H9 (cell line): ENCODE data around the gene ENHO. TPM values are rescaled to one million over a fixed set of nuclear protein-coding genes. Genes with fewer than 3 reads are reported as not detected.

ENCODE experiments used
- DNase-seq: peaks from one replicate; pipeline ENCODE4 v3.0.0-alpha.2; 2017
- H2AFZ ChIP-seq: one replicate; pipeline ENCODE4 v1.6.1; 2013; ENCODE audit warnings: mild to moderate bottlenecking, low read length, control low read depth, moderate library complexity
- H2AK5ac ChIP-seq: 2 replicates; pipeline ENCODE4 v1.6.1; 2013; ENCODE audit warnings: low read length, control low read depth, mixed read lengths; ENCODE audit not compliant: insufficient read length
- H2BK120ac ChIP-seq: one replicate; pipeline ENCODE4 v1.6.1; 2013; ENCODE audit warnings: low read depth, mild to moderate bottlenecking, low read length, control low read depth, inconsistent platforms; ENCODE audit not compliant: poor library complexity, severe bottlenecking
- H2BK12ac ChIP-seq: 2 replicates; pipeline ENCODE4 v1.6.1; 2013; ENCODE audit warnings: low read length, control low read depth, mixed read lengths, low read depth; ENCODE audit not compliant: insufficient read length
- H2BK15ac ChIP-seq: 2 replicates; pipeline ENCODE4 v1.6.1; 2013; ENCODE audit warnings: low read depth, low read length, control low read depth
- H2BK20ac ChIP-seq: one replicate; pipeline ENCODE4 v1.6.1; 2013; ENCODE audit warnings: low read depth, mild to moderate bottlenecking, low read length, control low read depth, inconsistent platforms; ENCODE audit not compliant: poor library complexity, severe bottlenecking
- H2BK5ac ChIP-seq: 2 replicates; pipeline ENCODE4 v1.6.1; 2013; ENCODE audit warnings: low read length, control low read depth, mixed read lengths; ENCODE audit not compliant: insufficient read length
- H3K14ac ChIP-seq: 2 replicates; pipeline ENCODE4 v1.6.1; 2013; ENCODE audit warnings: low read length, control low read depth; ENCODE audit not compliant: insufficient read depth
- H3K18ac ChIP-seq: 2 replicates; pipeline ENCODE4 v1.6.1; 2013; ENCODE audit warnings: low read depth, mild to moderate bottlenecking, mixed read lengths, low read length, control low read depth; ENCODE audit not compliant: insufficient read length
- H3K23ac ChIP-seq: 2 replicates; pipeline ENCODE4 v1.6.1; 2013; ENCODE audit warnings: low read length, control low read depth, mixed read lengths, low read depth; ENCODE audit not compliant: insufficient read length
- H3K23me2 ChIP-seq: 2 replicates; pipeline ENCODE4 v1.6.1; 2013; ENCODE audit warnings: low read depth, mild to moderate bottlenecking, mixed read lengths, low read length, control low read depth; ENCODE audit not compliant: insufficient read length, poor library complexity, severe bottlenecking
- H3K27ac ChIP-seq: 2 replicates; pipeline ENCODE4 v1.5.1; 2013; ENCODE audit warnings: low read length, control low read depth, mixed read lengths, low read depth; ENCODE audit not compliant: insufficient read length
- H3K27me3 ChIP-seq: 2 replicates; pipeline ENCODE4 v1.6.1; 2013; ENCODE audit warnings: low read length, control low read depth, inconsistent platforms; ENCODE audit not compliant: insufficient read depth
- H3K4ac ChIP-seq: 2 replicates; pipeline ENCODE4 v1.6.1; 2013; ENCODE audit warnings: low read depth, mild to moderate bottlenecking, control low read depth, inconsistent platforms, low read length, moderate library complexity
- H3K4me1 ChIP-seq: 2 replicates; pipeline ENCODE4 v1.6.1; 2013; ENCODE audit warnings: low read length, control low read depth, inconsistent platforms; ENCODE audit not compliant: insufficient read depth
- H3K4me2 ChIP-seq: 2 replicates; pipeline ENCODE4 v1.6.1; 2013; ENCODE audit warnings: low read length, control low read depth, mixed read lengths; ENCODE audit not compliant: insufficient read length, insufficient read depth
- H3K56ac ChIP-seq: 2 replicates; pipeline ENCODE4 v1.6.1; 2013; ENCODE audit warnings: low read depth, mild to moderate bottlenecking, mixed read lengths, low read length, control low read depth; ENCODE audit not compliant: insufficient read length
- H3K79me1 ChIP-seq: 2 replicates; pipeline ENCODE4 v1.6.1; 2013; ENCODE audit warnings: low read depth, mild to moderate bottlenecking, moderate library complexity, low read length, control low read depth, inconsistent platforms; ENCODE audit not compliant: insufficient read depth, poor library complexity, severe bottlenecking
- H3K79me2 ChIP-seq: 2 replicates; pipeline ENCODE4 v1.6.1; 2013; ENCODE audit warnings: low read length, control low read depth, inconsistent platforms; ENCODE audit not compliant: insufficient read depth
- H3K9ac ChIP-seq: 2 replicates; pipeline ENCODE4 v1.6.1; 2013; ENCODE audit warnings: low read length, control low read depth, mixed read lengths; ENCODE audit not compliant: insufficient read length; ENCODE audit errors: extremely low read depth
- H3K9me3 ChIP-seq: one replicate; pipeline ENCODE4 v1.6.1; 2013; ENCODE audit warnings: low read depth, low read length, inconsistent platforms; ENCODE audit not compliant: control insufficient read depth
- H3T11ph ChIP-seq: one replicate; pipeline ENCODE4 v1.6.1; 2013; ENCODE audit warnings: mild to moderate bottlenecking, low read length, control low read depth, inconsistent platforms
- H4K20me1 ChIP-seq: one replicate; pipeline ENCODE4 v1.6.1; 2013; ENCODE audit not compliant: control insufficient read depth, insufficient read length, insufficient read depth
- H4K5ac ChIP-seq: 2 replicates; pipeline ENCODE4 v1.6.1; 2013; ENCODE audit warnings: low read depth, mild to moderate bottlenecking, mixed read lengths, low read length, control low read depth; ENCODE audit not compliant: insufficient read length
- H4K8ac ChIP-seq: replicated peaks from 2 replicates; pipeline ENCODE4 v1.6.1; 2013; ENCODE audit warnings: low read length, control low read depth, mixed read lengths, low read depth; ENCODE audit not compliant: insufficient read length
- H4K91ac ChIP-seq: 2 replicates; pipeline ENCODE4 v1.6.1; 2013; ENCODE audit warnings: low read depth, mild to moderate bottlenecking, moderate library complexity, mixed read lengths, low read length, control low read depth; ENCODE audit not compliant: insufficient read length
- H3K27ac Mint-ChIP-seq, 3 experiments: 2 replicates in 2 of 3; 3 replicates in 1 of 3; pipeline ENCODE4 v1.8.0; 2020 to 2021; ENCODE audit warnings: mixed read lengths in 3 of 3, mild to moderate bottlenecking in 1 of 3, moderate library complexity in 1 of 3
- H3K27me3 Mint-ChIP-seq: 2 replicates; pipeline ENCODE4 v1.8.0; 2021; ENCODE audit warnings: low read depth, mild to moderate bottlenecking, moderate library complexity, mixed read lengths
- H3K36me3 Mint-ChIP-seq, 3 experiments: 2 replicates in 2 of 3; 3 replicates in 1 of 3; pipeline ENCODE4 v1.8.0; 2020 to 2021; ENCODE audit warnings: low read depth in 3 of 3, mixed read lengths in 3 of 3; ENCODE audit not compliant: insufficient read depth in 1 of 3
- H3K4me1 Mint-ChIP-seq, 2 experiments: 2 replicates each; pipeline ENCODE4 v1.8.0; 2020; ENCODE audit warnings: mixed read lengths in 2 of 2
- H3K4me3 Mint-ChIP-seq, 2 experiments: 2 replicates in 1 of 2; 3 replicates in 1 of 2; pipeline ENCODE4 v1.8.0; 2020 to 2021; ENCODE audit warnings: mild to moderate bottlenecking in 2 of 2, mixed read lengths in 2 of 2, moderate library complexity in 1 of 2
- H3K9me3 Mint-ChIP-seq, 2 experiments: 2 replicates in 1 of 2; 3 replicates in 1 of 2; pipeline ENCODE4 v1.8.0; 2020; ENCODE audit warnings: mild to moderate bottlenecking in 2 of 2, mixed read lengths in 2 of 2, moderate library complexity in 1 of 2
- CTCF ChIP-seq: fragments of 200-600 bp; sonication (generic); conservative IDR thresholded peaks from 3 replicates; pipeline ENCODE4 v1.8.0; 2021; ENCODE audit warnings: antibody characterized with exemption, mild to moderate bottlenecking
- WGBS: extraction: QIAGEN DNeasy Blood & Tissue Kit; methylation state at CpG from one replicate; pipeline ENCODE4 v1.1.7; 2013; ENCODE audit warnings: missing lambda C conversion rate, low lambda C conversion rate, mixed read lengths; ENCODE audit not compliant: insufficient read length; ENCODE audit errors: extremely low coverage; 5-methylcytosine and 5-hydroxymethylcytosine counted together
- total RNA-seq: library from RNA; stranded (reverse); gene quantifications from 2 replicates; pipeline ENCODE4 v1.2.1, GENCODE V29; 2021

The ENHO gene
- total RNA-seq, 1 experiment from 2014 or later, result 14.5 TPM

- no peak overlapping the region for H2AK5ac ChIP-seq
- Mint-ChIP-seq H3K4me1 (peaks cover 37 to 46% of the 10 kb centered on the region in 2 experiments), H3K4me3 (peak overlapping the region in 1 of 2 experiments; percentile 50; a peak in 1 of 5 replicates), H3K27me3 (peaks cover 3% of the 10 kb centered on the region; the same call in 1 of the 2 replicates), H3K36me3 (no peaks in the 10 kb centered on the region), H3K27ac (no peak overlapping the region; a peak in 1 of 7 replicates), H3K9me3 (no peaks in the 10 kb centered on the region)
- H3K27me3 ChIP-seq, result no peaks in the 10 kb centered on the region
- no peaks in the 10 kb centered on the region for H3K79me1 ChIP-seq
- no peak overlapping the region; the same call in 1 of the 2 replicates for H3K14ac ChIP-seq
- H3K79me2 ChIP-seq, result no peaks in the 10 kb centered on the region
- no peak overlapping the region for H3T11ph ChIP-seq
- WGBS, result no CpG with 5 or more reads among the region's 13 CpGs
- H3K56ac ChIP-seq, result no peak overlapping the region
- H3K4me1 ChIP-seq, result peaks cover 19% of the 10 kb centered on the region; the same call in 1 of the 2 replicates
- H2BK120ac ChIP-seq, result no peak overlapping the region
- H2BK20ac ChIP-seq, result no peak overlapping the region
- H4K20me1 ChIP-seq, result no peaks in the 10 kb centered on the region
- H4K5ac ChIP-seq, result no peak overlapping the region
- no peak overlapping the region for H4K91ac ChIP-seq
- H4K8ac ChIP-seq, result no peak overlapping the region
- H3K23ac ChIP-seq, result no peak overlapping the region
- H3K18ac ChIP-seq, result no peak overlapping the region
- H2BK15ac ChIP-seq, result no peak overlapping the region
- H3K27ac ChIP-seq, result no peak overlapping the region
- no peak overlapping the region for H2AFZ ChIP-seq
- no peak overlapping the region for H3K4ac ChIP-seq
- H2BK12ac ChIP-seq, result no peak overlapping the region
- H3K9ac ChIP-seq, result no peak overlapping the region
- H2BK5ac ChIP-seq, result no peak overlapping the region
- H3K4me2 ChIP-seq, result no peak overlapping the region
- no peaks in the 10 kb centered on the region for H3K9me3 ChIP-seq
- TF ChIP-seq CTCF, result no peak
- H3K23me2 ChIP-seq, result no peaks in the 10 kb centered on the region
- no peak for DNase-seq
Observed at GRCh38 chr9:34510497-34511468, 12.0 kb downstream of the ENHO start.
